ENCODE results near the gene POLR2E. TPM values are rescaled to one million over a fixed set of nuclear protein-coding genes. Genes with fewer than 3 reads are reported as not detected.
A peak's percentile ranks its signal among the peaks of the same experiment; 100 is the strongest.

Gene POLR2E
- total and polyA plus RNA-seq, 2 of the 13 experiments (the other 11 are each of a cell fraction or from before 2014, with no cell fraction given), result 140 to 272 TPM

- TF ChIP-seq, protein P1, sequence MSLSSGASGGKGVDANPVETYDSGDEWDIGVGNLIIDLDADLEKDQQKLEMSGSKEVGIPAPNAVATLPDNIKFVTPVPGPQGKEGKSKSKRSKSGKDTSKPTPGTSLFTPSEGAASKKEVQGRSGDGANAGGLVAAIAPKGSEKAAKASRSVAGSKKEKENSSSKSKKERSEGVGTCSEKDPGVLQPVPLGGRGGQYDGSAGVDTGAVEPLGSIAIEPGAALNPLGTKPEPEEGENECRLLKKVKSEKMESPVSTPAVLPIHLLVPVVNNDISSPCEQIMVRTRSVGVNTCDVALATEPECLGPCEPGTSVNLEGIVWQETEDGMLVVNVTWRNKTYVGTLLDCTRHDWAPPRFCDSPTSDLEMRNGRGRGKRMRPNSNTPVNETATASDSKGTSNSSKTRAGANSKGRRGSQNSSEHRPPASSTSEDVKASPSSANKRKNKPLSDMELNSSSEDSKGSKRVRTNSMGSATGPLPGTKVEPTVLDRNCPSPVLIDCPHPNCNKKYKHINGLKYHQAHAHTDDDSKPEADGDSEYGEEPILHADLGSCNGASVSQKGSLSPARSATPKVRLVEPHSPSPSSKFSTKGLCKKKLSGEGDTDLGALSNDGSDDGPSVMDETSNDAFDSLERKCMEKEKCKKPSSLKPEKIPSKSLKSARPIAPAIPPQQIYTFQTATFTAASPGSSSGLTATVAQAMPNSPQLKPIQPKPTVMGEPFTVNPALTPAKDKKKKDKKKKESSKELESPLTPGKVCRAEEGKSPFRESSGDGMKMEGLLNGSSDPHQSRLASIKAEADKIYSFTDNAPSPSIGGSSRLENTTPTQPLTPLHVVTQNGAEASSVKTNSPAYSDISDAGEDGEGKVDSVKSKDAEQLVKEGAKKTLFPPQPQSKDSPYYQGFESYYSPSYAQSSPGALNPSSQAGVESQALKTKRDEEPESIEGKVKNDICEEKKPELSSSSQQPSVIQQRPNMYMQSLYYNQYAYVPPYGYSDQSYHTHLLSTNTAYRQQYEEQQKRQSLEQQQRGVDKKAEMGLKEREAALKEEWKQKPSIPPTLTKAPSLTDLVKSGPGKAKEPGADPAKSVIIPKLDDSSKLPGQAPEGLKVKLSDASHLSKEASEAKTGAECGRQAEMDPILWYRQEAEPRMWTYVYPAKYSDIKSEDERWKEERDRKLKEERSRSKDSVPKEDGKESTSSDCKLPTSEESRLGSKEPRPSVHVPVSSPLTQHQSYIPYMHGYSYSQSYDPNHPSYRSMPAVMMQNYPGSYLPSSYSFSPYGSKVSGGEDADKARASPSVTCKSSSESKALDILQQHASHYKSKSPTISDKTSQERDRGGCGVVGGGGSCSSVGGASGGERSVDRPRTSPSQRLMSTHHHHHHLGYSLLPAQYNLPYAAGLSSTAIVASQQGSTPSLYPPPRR (CRISPR knock-in tag; IDR thresholded peaks at IDR 0.05; ENCODE audit: borderline replicate concordance), result peak; percentile 54; the same call in 1 of the 2 replicates
- TF ChIP-seq ZNF3 (CRISPR knock-in tag; IDR thresholded peaks at IDR 0.05), result 0 out of 2 replicates have a peak, but pooled peaks have one; percentile 28
- TF ChIP-seq ZC3H4 (CRISPR knock-in tag; IDR thresholded peaks at IDR 0.05; ENCODE audit: borderline replicate concordance), result no peak
- peak; percentile 86 for TF ChIP-seq IRF1 (CRISPR knock-in tag; IDR thresholded peaks at IDR 0.05; ENCODE audit: low read depth)
- 0 out of 2 replicates have a peak, but pooled peaks have one; percentile 85 for TF ChIP-seq NCOA1 (CRISPR knock-in tag; IDR thresholded peaks at IDR 0.05)
- TF ChIP-seq, protein P2, sequence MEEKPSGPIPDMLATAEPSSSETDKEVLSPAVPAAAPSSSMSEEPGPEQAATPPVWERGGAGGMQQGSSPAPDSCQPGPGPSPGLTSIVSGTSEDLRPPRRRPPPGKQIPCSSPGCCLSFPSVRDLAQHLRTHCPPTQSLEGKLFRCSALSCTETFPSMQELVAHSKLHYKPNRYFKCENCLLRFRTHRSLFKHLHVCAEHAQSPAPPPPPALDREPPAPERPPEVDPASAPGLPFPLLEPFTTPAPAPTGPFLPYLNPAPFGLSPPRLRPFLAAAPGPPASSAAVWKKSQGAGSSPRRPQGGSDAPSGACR (CRISPR knock-in tag; IDR thresholded peaks at IDR 0.05), result peak; percentile 82; the same call in 1 of the 2 replicates
- peak; percentile 27; the same call in 1 of the 2 replicates for TF ChIP-seq GATAD1 (CRISPR knock-in tag; IDR thresholded peaks at IDR 0.05)
- TF ChIP-seq ZNF251 (CRISPR knock-in tag; IDR thresholded peaks at IDR 0.05), result 0 out of 2 replicates have a peak, but pooled peaks have one; percentile 36
- no peak for TF ChIP-seq RFXANK (CRISPR knock-in tag; IDR thresholded peaks at IDR 0.05)
- TF ChIP-seq SKIL (CRISPR knock-in tag; IDR thresholded peaks at IDR 0.05; ENCODE audit: borderline replicate concordance), result peak; percentile 75
- TF ChIP-seq ZFP41 (CRISPR knock-in tag; IDR thresholded peaks at IDR 0.05; ENCODE audit: borderline replicate concordance), result peak; percentile 72; the same call in 1 of the 2 replicates
- TF ChIP-seq PHF5A (CRISPR knock-in tag; IDR thresholded peaks at IDR 0.05; ENCODE audit: low read depth, unreplicated experiment), result peak; percentile 48
- TF ChIP-seq MBNL3 (CRISPR knock-in tag; conservative IDR thresholded peaks at IDR 0.05), result no peak
- TF ChIP-seq ZNF660 (CRISPR knock-in tag; IDR thresholded peaks at IDR 0.05; ENCODE audit: borderline replicate concordance, low read depth), result 0 out of 2 replicates have a peak, but pooled peaks have one; percentile 43
- peak; percentile 95 for TF ChIP-seq ZFP37 (CRISPR knock-in tag; IDR thresholded peaks at IDR 0.05; ENCODE audit: borderline replicate concordance)
- no peak for TF ChIP-seq SKI (IDR thresholded peaks at IDR 0.05; ENCODE audit: partially characterized antibody)
- TF ChIP-seq HOXD1 (CRISPR knock-in tag; IDR thresholded peaks at IDR 0.05), result no peak
- TF ChIP-seq BORCS8-MEF2B (CRISPR knock-in tag; IDR thresholded peaks at IDR 0.05), result peak; percentile 65
- no peak for TF ChIP-seq FOSL1 (CRISPR knock-in tag; IDR thresholded peaks at IDR 0.05; ENCODE audit: borderline replicate concordance)
Measured at GRCh38 chr19:1050989-1051788, 44.0 kb downstream of the POLR2E start (continued).
